ENCODE results near the gene PEPD. TPM values are rescaled to one million over a fixed set of nuclear protein-coding genes. Genes with fewer than 3 reads are reported as not detected.

The PEPD gene
- total RNA-seq, 4 donors from 2014 or later = 92.6 to 323 (median 218) TPM

DNA sequence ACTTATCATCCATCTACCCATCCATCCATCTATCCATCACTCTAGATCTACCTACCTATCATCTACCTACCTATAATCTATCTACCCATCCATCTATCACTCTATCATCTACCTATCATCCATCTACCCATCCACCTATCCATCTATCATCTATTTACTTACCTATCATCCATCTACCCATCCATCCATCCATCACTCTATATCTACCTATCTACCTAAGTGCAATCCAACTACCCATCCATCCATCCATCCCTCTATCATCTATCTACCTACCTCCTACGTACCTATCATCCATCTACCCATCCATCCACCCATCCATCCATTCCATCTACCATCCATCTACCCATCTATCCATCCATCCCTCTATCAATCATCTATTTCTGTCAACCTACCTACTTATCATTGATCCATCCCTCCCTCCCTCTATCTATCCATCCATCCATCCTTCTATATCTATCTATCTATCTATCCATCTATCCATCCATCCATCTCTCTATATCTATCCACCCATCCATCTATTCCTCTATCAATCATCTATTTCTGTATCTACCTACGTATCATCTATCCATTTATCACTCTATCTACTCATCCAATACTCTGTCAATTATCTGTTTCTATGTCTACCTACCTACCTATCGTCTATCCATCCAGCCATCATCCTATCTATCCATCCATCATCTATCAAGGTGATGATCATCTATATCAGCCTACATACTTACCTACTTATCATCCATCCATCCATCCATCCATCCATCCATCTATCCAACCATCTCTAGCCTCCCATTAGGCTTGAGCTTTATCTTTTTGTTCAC, 99.0 kb downstream of the PEPD start:
- Histone ChIP-seq H3K27me3 (no peaks in the 10 kb centered on the region), H3K4me1 (no peaks in the 10 kb centered on the region), H3K4me3 (no peak overlapping the region), H3K27ac (no peak overlapping the region), H3K9me3 (no peaks in the 10 kb centered on the region), H3K36me3 (no peaks in the 10 kb centered on the region)
- TF ChIP-seq, protein P1, sequence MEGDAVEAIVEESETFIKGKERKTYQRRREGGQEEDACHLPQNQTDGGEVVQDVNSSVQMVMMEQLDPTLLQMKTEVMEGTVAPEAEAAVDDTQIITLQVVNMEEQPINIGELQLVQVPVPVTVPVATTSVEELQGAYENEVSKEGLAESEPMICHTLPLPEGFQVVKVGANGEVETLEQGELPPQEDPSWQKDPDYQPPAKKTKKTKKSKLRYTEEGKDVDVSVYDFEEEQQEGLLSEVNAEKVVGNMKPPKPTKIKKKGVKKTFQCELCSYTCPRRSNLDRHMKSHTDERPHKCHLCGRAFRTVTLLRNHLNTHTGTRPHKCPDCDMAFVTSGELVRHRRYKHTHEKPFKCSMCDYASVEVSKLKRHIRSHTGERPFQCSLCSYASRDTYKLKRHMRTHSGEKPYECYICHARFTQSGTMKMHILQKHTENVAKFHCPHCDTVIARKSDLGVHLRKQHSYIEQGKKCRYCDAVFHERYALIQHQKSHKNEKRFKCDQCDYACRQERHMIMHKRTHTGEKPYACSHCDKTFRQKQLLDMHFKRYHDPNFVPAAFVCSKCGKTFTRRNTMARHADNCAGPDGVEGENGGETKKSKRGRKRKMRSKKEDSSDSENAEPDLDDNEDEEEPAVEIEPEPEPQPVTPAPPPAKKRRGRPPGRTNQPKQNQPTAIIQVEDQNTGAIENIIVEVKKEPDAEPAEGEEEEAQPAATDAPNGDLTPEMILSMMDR (IDR thresholded peaks at IDR 0.05) = no peak
- no peak for TF ChIP-seq POLR2AphosphoS5 (IDR thresholded peaks at IDR 0.05)
- no peak for TF ChIP-seq POLR2A (IDR thresholded peaks at IDR 0.05)
- TF ChIP-seq EP300 (IDR thresholded peaks at IDR 0.05; ENCODE audit: low read depth) = no peak
- DNase-seq = no peak
- intact Hi-C loops (cut with DNase I; ENCODE audit: low total_unique reads) = no loop called here
- in situ Hi-C loops (cut with MboI; ENCODE audit: low pct_ligation_motif_present in 1 of 4, low pct_unique_long_range_greater_than_20kb in 1 of 4, low sequenced_read_pairs in 3 of 4) = loop anchor here in 2 of 4 donors (10.0 kb wide), 1 partner anchor 352 kb away; no protein-coding TSS in a partner anchor
- WGBS, 2 donors (ENCODE audit: low coverage in 1 of 2) = 92 to 94% methylated on average over 3 of the region's 3 CpGs

DNA sequence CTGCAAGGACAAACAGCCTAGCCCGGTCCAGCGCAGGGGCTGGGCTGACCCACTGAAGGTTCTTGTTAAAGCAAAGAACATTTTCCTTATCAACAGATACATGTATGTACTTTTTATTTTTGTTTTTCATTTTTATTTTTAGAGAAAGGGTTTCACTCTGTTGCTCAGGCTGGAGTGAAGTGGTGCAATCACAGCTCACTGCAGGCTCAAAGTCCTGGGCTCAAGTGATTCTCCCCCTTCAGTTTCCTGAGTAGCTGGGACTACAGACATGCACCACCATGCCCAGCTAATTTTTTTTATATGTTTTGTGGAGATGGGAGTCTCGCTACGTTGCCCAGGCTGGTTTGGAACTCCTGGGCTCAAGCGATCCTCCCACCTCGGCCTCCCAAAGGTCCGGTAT, 100.2 kb downstream of the PEPD start:
- Histone ChIP-seq H3K4me1 (peaks cover 0 to 4% (median 0%) of the 10 kb centered on the region in 4 donors), H3K27ac (no peak overlapping the region), H3K4me3 (no peak overlapping the region), H3K27me3 (no peaks in the 10 kb centered on the region), H3K36me3 (no peaks in the 10 kb centered on the region), H3K9me3 (no peaks in the 10 kb centered on the region)
- WGBS, 2 donors (ENCODE audit: low coverage in 1 of 2) = 96% methylated on average over 7 of the region's 7 CpGs; no CpG with 5 or more reads in 1 of the 2 donors
- no peak for DNase-seq
- in situ Hi-C loops (cut with MboI; ENCODE audit: low pct_ligation_motif_present in 1 of 4, low pct_unique_long_range_greater_than_20kb in 1 of 4, low sequenced_read_pairs in 3 of 4) = loop anchor here in 2 of 4 donors (10.0 kb wide), 1 partner anchor 353 kb away; no protein-coding TSS in a partner anchor
- intact Hi-C loops (cut with DNase I; ENCODE audit: low total_unique reads) = no loop called here
- TF ChIP-seq POLR2AphosphoS5 (IDR thresholded peaks at IDR 0.05) (no peak), POLR2A (IDR thresholded peaks at IDR 0.05) (no peak), EP300 (IDR thresholded peaks at IDR 0.05; ENCODE audit: low read depth) (no peak)
- TF ChIP-seq, protein P1 (IDR thresholded peaks at IDR 0.05) = no peak

DNA sequence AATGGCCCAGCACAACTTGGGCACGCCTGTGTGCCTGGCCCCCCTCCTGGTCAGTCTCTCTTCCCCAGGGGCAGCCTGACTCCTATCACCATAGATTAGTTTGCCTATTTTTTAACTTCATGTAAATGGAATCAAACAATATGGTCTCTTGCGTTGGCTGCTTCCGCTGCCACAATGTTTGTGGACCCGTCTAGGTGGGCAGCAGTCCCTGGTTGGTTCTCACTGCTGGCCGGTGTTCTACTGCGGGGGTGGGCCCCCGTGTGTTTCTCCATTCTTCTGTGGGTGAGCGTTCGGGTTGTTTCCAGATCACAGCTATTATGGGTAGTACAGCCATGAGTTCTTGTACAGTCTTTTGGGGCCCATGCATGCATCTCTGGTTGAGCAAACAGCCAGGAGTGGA, 100.8 kb downstream of the PEPD start:
- no peaks in the 10 kb centered on the region for H3K27me3 ChIP-seq
- H3K9me3 ChIP-seq = no peaks in the 10 kb centered on the region
- TF ChIP-seq, protein P1 (IDR thresholded peaks at IDR 0.05) = no peak
- TF ChIP-seq EP300 (IDR thresholded peaks at IDR 0.05; ENCODE audit: low read depth) = no peak
- TF ChIP-seq POLR2A (IDR thresholded peaks at IDR 0.05) = no peak
- no peak for TF ChIP-seq POLR2AphosphoS5 (IDR thresholded peaks at IDR 0.05)
- 93 to 100% methylated on average over 1 to 9 of the region's 9 CpGs for WGBS, 2 donors (ENCODE audit: low coverage in 1 of 2)
- H3K27ac ChIP-seq = no peak overlapping the region
- intact Hi-C loops (cut with DNase I; ENCODE audit: low total_unique reads) = no loop called here
- H3K36me3 ChIP-seq = no peaks in the 10 kb centered on the region
- peaks cover 0 to 4% (median 0%) of the 10 kb centered on the region in 4 donors for H3K4me1 ChIP-seq
- in situ Hi-C loops (cut with MboI; ENCODE audit: low pct_ligation_motif_present in 1 of 4, low pct_unique_long_range_greater_than_20kb in 1 of 4, low sequenced_read_pairs in 3 of 4) = loop anchor here in 2 of 4 donors (10.0 kb wide), 1 partner anchor 354 kb away; no protein-coding TSS in a partner anchor
- H3K4me3 ChIP-seq = no peak overlapping the region
- no peak for DNase-seq

DNA sequence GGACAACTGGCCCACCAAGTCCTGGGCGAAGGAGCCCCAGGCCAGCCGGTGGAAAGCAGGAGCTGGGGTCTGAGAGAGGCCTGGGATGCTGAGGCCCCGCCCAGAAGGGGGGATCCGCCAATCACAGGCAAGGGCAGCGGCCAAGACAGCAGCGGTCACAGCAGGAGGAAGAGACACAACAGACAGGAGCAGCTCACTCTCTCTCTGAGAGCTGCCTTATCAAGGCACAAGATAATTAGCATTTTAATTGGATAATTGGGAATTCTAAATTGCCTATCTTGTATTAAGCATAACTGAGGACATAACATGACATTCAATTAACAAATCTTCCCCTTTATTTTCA, 101.8 kb downstream of the PEPD start:
- no peak for TF ChIP-seq POLR2A (IDR thresholded peaks at IDR 0.05)
- no peak for TF ChIP-seq POLR2AphosphoS5 (IDR thresholded peaks at IDR 0.05)
- TF ChIP-seq, protein P1 (IDR thresholded peaks at IDR 0.05) = no peak
- no peak for TF ChIP-seq EP300 (IDR thresholded peaks at IDR 0.05; ENCODE audit: low read depth)
- no peak overlapping the region for H3K27ac ChIP-seq
- H3K9me3 ChIP-seq = no peaks in the 10 kb centered on the region
- H3K4me1 ChIP-seq = peaks cover 0 to 4% (median 0%) of the 10 kb centered on the region in 4 donors
- intact Hi-C loops (cut with DNase I; ENCODE audit: low total_unique reads) (no loop called here), in situ Hi-C loops (cut with MboI; ENCODE audit: low pct_ligation_motif_present in 1 of 4, low pct_unique_long_range_greater_than_20kb in 1 of 4, low sequenced_read_pairs in 3 of 4) (loop anchor here in 2 of 4 donors (10.0 kb wide), 1 partner anchor 355 kb away; no protein-coding TSS in a partner anchor)
- WGBS, 2 donors (ENCODE audit: low coverage in 1 of 2) = 63 to 100% methylated on average over 1 to 3 of the region's 6 CpGs
- H3K27me3 ChIP-seq = no peaks in the 10 kb centered on the region
- no peak overlapping the region for H3K4me3 ChIP-seq
- H3K36me3 ChIP-seq = no peaks in the 10 kb centered on the region
- DNase-seq = no peak

Data from transverse colon (tissue), 4 donors.